ENCODE measurements around the gene PRM2.

The PRM2 gene

DNA sequence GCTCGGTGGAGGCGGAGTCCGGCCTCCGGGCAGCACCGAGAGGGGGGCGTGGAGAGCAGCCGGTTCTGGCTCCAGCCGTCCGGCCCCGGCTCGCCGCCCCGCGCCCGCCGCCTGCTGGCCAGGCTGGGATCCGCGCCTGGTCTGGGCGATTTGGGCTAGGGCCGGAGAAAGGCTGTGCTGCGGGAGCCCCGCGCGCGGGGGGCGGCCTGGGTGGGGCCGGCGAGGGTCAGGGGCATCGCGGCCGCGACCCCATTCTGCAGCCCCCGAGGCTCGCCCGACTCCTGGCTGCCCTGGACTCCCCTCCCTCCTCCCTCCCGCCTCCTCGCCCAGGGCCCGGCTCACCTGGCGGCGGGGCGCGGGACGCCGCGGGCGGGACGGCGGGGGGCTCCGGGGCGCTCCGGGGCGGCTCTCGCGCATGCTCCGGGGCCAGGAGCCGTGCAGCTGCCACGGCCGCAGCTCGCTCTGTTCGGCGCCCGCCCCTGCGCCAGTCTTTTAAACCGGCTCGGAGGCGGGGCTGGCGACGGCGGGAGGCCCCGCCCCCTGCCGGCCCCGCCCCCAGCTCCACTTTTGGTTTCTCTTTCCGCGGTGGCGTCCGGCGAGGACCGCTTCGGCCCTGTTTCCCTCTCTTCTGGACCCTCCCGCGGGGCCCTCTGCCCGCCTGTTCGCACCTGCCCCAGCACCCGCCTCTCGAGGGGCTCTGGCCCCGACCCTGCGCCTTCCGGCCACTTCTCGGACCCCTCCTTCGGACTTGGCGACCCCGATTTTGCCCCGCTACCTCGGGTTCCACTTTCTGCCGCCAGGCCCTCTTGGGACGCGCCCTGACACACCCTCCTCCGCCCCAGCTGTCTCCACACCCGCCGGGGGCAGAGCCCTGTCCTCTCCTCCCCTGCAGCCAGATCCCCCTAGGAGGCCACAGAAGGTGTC is 20.3 kb downstream of the PRM2 start, which contains the start of gene SOCS1:
Gene SOCS1 (minus strand): TSS at position 468 of the 924 bp plus-strand sequence. CDS start 726 bp downstream, outside the sequence.
- DNase-seq (ENCODE audit: low read depth) = peak; percentile 95
- Histone ChIP-seq H3K4me1 (ENCODE audit: control insufficient read depth, insufficient read depth, low read length) (peaks cover 22% of the 10 kb centered on the region), H3K9me3 (ENCODE audit: control insufficient read depth, low read length) (no peaks in the 10 kb centered on the region), H3K4me3 (ENCODE audit: low read length) (peak within 1 kb of the TSS; percentile 86), H3K36me3 (ENCODE audit: control insufficient read depth, insufficient read depth, low read length, severe bottlenecking) (no peaks in the 10 kb centered on the region), H3K9ac (ENCODE audit: low read length) (peak within 1 kb of the TSS; percentile 88), H3K27me3 (replicated peaks; ENCODE audit: control insufficient read depth, insufficient read depth, low read length) (no peaks in the 10 kb centered on the region)

DNA sequence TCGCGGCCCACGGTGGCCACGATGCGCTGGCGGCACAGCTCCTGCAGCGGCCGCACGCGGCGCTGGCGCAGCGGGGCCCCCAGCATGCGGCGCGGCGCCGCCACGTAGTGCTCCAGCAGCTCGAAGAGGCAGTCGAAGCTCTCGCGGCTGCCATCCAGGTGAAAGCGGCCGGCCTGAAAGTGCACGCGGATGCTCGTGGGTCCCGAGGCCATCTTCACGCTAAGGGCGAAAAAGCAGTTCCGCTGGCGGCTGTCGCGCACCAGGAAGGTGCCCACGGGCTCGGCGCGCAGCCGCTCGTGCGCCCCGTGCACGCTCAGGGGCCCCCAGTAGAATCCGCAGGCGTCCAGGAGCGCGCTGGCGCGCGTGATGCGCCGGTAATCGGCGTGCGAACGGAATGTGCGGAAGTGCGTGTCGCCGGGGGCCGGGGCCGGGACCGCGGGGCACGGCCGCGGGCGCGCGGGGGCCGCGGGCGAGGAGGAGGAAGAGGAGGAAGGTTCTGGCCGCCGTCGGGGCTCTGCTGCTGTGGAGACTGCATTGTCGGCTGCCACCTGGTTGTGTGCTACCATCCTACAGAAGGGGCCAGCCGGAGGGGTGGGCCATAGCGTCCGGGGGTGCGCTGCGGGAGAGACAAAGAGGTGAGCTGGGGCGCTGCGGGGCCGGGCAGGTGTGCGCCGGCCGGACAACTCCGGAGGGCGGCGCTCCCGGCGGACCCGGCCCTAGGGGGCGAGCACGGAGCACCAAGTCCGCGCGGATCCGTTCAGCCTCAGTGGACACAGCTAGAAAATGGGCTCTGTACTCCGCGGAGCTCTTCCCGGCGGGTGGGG is 21.2 kb downstream of the PRM2 start:
- DNase-seq (ENCODE audit: low read depth) = peak; percentile 63
- H3K9ac ChIP-seq (ENCODE audit: low read length) = peak overlapping the region; percentile 80
- peak overlapping the region; percentile 86 for H3K4me3 ChIP-seq (ENCODE audit: low read length)
- no peaks in the 10 kb centered on the region for H3K36me3 ChIP-seq (ENCODE audit: control insufficient read depth, insufficient read depth, low read length, severe bottlenecking)
- no peaks in the 10 kb centered on the region for H3K27me3 ChIP-seq (replicated peaks; ENCODE audit: control insufficient read depth, insufficient read depth, low read length)
- peaks cover 22% of the 10 kb centered on the region for H3K4me1 ChIP-seq (ENCODE audit: control insufficient read depth, insufficient read depth, low read length)
- no peaks in the 10 kb centered on the region for H3K9me3 ChIP-seq (ENCODE audit: control insufficient read depth, low read length)

DNA sequence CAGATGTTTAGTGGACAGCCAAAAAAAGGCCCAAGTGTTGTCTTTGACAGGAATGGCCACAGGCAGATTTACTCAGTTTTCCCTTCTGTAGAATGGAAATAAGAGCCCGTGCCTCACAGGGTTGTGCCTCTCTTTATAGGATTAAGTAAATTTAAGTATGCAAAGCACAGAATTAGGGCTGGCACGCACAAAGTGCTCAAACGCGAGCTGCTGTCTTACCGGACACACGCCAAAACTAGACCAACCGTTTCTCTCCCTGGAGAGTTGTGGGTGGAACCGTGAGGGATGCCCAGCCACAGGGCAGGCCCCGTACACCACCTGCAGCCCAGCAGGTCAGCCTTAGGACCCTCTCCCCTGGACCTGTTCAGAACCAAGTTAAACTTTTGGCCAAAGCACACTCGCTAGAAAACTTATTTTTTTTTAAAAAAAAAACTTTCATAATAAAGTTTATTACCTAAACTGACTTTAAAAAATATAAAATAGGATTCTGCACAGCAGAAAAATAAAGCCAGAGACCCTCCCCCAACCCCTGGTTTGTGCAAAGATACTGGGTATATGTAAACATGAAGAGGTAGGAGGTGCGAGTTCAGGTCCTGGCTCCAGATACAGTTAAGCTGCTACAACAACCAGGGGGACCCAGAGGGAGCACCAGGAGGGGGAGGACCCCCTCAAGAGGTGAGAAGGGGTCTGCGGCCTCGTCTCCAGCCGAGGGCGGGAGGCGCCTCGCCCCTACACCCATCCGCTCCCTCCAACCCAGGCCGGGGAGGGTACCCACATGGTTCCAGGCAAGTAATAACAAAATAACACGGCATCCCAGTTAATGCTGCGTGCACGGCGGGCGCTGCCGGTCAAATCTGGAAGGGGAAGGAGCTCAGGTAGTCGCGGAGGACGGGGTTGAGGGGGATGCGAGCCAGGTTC is 22.0 kb downstream of the PRM2 start:
- Histone ChIP-seq H3K9me3 (ENCODE audit: control insufficient read depth, low read length) (no peaks in the 10 kb centered on the region), H3K4me3 (ENCODE audit: low read length) (peak overlapping the region; percentile 86), H3K36me3 (ENCODE audit: control insufficient read depth, insufficient read depth, low read length, severe bottlenecking) (no peaks in the 10 kb centered on the region), H3K27me3 (replicated peaks; ENCODE audit: control insufficient read depth, insufficient read depth, low read length) (no peaks in the 10 kb centered on the region), H3K9ac (ENCODE audit: low read length) (peak overlapping the region; percentile 80), H3K4me1 (ENCODE audit: control insufficient read depth, insufficient read depth, low read length) (peaks cover 17% of the 10 kb centered on the region)
- DNase-seq (ENCODE audit: low read depth) = peak; percentile 30

DNA sequence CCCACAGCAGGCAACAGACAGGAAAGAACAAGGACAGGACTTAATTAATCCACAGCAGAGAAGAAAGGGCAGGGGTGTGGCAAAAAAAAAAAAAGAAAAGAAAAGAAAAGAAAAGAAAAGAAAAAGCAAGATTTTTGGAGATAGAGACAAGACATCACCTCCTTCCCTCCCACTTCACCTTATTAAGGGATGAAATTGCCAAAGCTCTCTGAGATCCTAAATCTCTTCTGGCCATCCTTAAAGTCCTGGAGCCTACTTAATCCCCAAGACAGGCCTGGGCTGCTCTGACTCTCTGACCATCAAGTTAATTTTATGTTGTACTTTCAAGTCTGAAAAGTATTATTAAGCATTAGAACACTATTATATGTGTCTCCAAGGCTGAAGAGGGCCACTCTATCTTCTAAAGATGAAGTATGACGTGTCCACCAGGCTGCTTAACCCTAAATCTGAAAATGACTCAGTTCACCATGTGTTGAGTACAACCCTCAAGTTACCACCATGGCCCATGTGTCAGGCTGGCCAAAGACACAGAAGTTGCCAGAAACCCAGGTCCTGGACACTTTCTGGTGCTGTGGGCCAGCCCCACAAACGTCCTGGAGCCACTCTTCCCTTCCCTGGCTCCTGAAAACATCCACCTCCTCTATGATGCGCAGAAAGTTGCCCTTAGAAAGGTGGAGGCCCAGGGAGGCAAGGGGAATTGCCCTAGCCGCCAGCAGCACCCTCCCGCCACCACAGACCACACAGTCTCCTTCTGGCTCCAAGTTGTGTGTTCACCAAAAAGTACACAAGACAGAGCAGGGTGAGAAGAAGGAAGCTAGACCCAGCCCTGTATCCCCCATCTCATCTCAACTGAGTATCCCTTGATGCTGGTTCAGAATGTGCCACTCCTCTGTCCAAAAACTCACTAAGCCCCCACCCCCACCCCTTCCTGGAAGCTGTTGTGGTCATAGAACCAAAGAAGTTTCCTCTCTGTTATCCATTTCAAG is 23.0 kb downstream of the PRM2 start:
- Histone ChIP-seq H3K4me1 (ENCODE audit: control insufficient read depth, insufficient read depth, low read length) (peaks cover 9% of the 10 kb centered on the region), H3K36me3 (ENCODE audit: control insufficient read depth, insufficient read depth, low read length, severe bottlenecking) (no peaks in the 10 kb centered on the region), H3K4me3 (ENCODE audit: low read length) (no peak overlapping the region), H3K27me3 (replicated peaks; ENCODE audit: control insufficient read depth, insufficient read depth, low read length) (no peaks in the 10 kb centered on the region), H3K9me3 (ENCODE audit: control insufficient read depth, low read length) (no peaks in the 10 kb centered on the region), H3K9ac (ENCODE audit: low read length) (no peak overlapping the region)
- DNase-seq (ENCODE audit: low read depth) = peak; percentile 19

DNA sequence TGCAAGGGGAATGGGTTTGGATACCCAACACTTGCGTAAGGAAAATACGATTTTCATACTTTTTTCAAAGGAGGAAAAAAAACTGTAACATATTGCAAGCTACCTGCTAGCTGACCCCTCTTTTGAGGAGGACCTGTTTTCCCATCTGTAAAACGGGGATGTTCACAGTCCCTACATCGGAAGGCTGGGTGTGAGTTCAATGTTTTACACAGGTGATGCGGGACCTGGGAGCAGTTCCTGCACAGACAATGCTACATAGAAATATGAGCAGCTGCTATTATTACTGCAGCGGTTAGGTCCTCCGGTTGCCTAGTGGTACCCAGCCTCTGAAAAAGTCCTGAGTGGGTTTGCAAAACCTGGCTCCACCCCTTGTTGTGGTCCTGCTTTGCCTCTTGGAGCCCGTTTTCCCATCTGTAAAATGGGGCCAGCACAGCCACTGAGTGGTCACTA is 23.8 kb downstream of the PRM2 start:
- Histone ChIP-seq H3K9ac (ENCODE audit: low read length) (no peak overlapping the region), H3K9me3 (ENCODE audit: control insufficient read depth, low read length) (no peaks in the 10 kb centered on the region), H3K36me3 (ENCODE audit: control insufficient read depth, insufficient read depth, low read length, severe bottlenecking) (no peaks in the 10 kb centered on the region), H3K4me1 (ENCODE audit: control insufficient read depth, insufficient read depth, low read length) (peaks cover 9% of the 10 kb centered on the region), H3K4me3 (ENCODE audit: low read length) (no peak overlapping the region), H3K27me3 (replicated peaks; ENCODE audit: control insufficient read depth, insufficient read depth, low read length) (no peaks in the 10 kb centered on the region)
- DNase-seq (ENCODE audit: low read depth) = no peak

DNA sequence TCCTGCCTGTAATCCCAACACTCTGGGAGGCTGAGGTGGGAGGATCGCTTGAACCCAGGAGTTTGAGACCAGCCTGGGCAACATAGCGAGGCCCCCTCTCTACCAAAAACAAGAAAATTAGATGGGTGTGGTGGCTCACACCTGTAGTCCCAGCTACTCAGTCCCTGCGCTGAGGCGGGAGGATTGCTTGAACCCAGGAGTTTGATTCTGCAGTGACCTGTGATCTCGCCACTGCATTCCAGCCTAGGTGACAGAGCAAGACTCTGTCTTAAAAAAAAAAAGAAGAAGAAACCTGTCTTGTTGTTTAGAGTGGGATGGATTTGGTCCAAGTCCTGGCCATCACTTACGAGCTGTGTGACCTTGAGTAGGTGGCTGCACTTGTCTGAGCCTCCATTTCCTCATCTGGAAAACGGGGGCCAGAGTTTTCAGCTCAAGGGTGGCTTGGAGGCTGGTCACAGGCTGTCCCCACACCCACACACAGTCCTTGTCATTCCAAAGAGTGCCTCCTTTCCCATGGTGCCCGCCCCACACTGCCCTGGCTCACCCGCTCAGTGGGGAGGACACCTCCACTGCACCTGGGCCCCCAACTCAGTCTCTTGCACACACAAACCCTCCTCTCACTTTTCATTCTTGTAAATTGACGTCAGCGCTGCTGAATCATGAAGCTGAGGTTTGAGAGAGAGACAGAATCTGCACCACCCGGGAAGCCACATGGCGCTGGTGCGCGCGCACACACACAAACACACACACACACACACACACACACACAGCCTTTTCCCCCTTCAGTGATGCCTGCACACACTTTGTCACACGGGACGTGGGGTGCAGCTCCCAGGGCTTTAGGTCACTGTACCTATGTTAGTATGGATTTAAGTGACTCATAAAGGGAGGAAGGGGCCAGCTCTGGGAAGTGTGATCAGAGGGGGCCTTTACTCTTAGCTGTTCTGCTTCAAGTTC is 24.5 kb downstream of the PRM2 start:
- H3K9ac ChIP-seq (ENCODE audit: low read length) = no peak overlapping the region
- no peak overlapping the region for H3K4me3 ChIP-seq (ENCODE audit: low read length)
- no peaks in the 10 kb centered on the region for H3K36me3 ChIP-seq (ENCODE audit: control insufficient read depth, insufficient read depth, low read length, severe bottlenecking)
- peak; percentile 19 for DNase-seq (ENCODE audit: low read depth)
- H3K4me1 ChIP-seq (ENCODE audit: control insufficient read depth, insufficient read depth, low read length) = peaks cover 5% of the 10 kb centered on the region
- H3K9me3 ChIP-seq (ENCODE audit: control insufficient read depth, low read length) = no peaks in the 10 kb centered on the region
- H3K27me3 ChIP-seq (replicated peaks; ENCODE audit: control insufficient read depth, insufficient read depth, low read length) = no peaks in the 10 kb centered on the region

DNA sequence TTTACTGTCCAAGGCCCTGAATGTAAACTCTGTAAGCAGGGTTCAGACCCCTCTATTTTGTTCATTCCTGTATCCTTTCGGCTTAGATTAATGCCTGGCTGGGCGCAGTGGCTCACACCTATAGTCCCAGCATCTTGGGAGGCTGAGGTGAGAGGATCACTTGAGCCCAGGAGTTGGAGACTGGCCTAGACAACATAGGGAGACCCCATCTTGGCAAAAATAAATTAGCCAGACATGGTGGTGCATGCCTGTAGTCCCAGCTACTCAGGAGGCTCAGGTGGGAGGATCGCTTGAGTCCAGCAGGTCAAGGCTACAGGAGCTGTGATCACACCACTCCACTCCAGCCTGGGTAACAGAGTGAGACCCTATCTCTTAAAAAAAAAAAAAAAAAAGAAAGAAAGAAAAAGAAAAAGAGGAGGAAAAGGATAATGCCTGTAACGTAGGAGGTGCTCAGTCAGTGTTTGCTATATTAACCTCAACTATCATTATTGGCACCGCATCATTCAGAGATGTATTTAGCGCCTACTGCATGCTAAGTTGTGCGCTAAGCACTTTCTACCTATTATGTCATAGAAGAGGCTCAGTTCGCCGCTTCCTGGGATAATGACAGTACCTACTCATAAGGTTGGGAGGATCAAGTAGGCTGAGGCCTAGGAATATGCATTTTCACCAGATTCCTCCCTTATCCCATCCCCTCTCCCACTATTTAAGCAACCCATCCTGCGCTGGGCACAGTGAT is 25.3 kb downstream of the PRM2 start:
- no peak overlapping the region for H3K4me3 ChIP-seq (ENCODE audit: low read length)
- H3K36me3 ChIP-seq (ENCODE audit: control insufficient read depth, insufficient read depth, low read length, severe bottlenecking) = no peaks in the 10 kb centered on the region
- peaks cover 4% of the 10 kb centered on the region for H3K4me1 ChIP-seq (ENCODE audit: control insufficient read depth, insufficient read depth, low read length)
- DNase-seq (ENCODE audit: low read depth) = no peak
- no peak overlapping the region for H3K9ac ChIP-seq (ENCODE audit: low read length)
- H3K9me3 ChIP-seq (ENCODE audit: control insufficient read depth, low read length) = no peaks in the 10 kb centered on the region
- no peaks in the 10 kb centered on the region for H3K27me3 ChIP-seq (replicated peaks; ENCODE audit: control insufficient read depth, insufficient read depth, low read length)

DNA sequence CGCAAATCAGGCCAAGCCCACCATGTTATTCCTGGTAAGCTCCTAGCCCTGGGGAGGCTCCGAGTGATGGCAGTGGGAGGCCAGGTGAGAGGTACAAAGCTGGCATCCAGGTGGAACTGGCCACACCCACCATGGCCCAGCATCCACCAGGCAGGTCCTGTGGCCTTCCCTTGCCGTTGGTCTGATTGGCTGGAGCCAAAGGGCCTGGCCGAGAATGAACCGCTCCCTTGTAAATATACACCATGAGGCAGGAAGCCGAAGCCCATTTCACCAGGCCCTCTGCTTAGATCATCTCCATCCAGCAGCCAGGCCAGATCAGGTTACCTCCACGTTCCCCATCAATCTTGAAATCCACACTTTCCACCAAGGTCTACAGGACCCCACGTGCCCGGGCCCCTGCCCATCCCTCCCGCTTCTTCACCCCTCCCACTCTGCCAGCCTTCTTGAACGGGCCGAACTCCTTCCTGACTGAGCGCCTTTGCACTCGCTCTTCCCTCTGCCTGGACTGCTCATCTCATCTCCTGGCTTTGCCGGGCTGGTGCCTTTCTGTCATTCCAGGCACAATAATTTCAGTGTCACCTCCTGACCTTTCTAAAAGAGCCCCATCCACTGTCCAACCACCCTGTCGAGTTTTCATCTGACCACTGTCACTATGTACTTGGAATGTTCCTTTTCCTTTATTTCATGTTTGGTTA is 26.0 kb downstream of the PRM2 start:
- Histone ChIP-seq H3K36me3 (ENCODE audit: control insufficient read depth, insufficient read depth, low read length, severe bottlenecking) (no peaks in the 10 kb centered on the region), H3K9ac (ENCODE audit: low read length) (no peak overlapping the region), H3K4me1 (ENCODE audit: control insufficient read depth, insufficient read depth, low read length) (peaks cover 4% of the 10 kb centered on the region), H3K27me3 (replicated peaks; ENCODE audit: control insufficient read depth, insufficient read depth, low read length) (no peaks in the 10 kb centered on the region), H3K9me3 (ENCODE audit: control insufficient read depth, low read length) (no peaks in the 10 kb centered on the region), H3K4me3 (ENCODE audit: low read length) (no peak overlapping the region)
- DNase-seq (ENCODE audit: low read depth) = no peak
